AG10803 (cell line): Measurements from ENCODE around the gene ZNF212.
"Not testable (repeated sequence)": the region's sequence is repeated elsewhere in the genome, so short reads cannot be mapped to it uniquely, and the experiment has no call there.

Experiments used
- DNase-seq: peaks from one replicate; pipeline ENCODE4 v3.0.0; 2010; ENCODE audit warnings: low read depth
- H3K4me3 ChIP-seq: 2 replicates; pipeline ENCODE4 v1.5.1; 2011; ENCODE audit warnings: mild to moderate bottlenecking, low read length, control low read depth
- CTCF ChIP-seq: conservative IDR thresholded peaks from 2 replicates; pipeline ENCODE4 v1.5.1; 2011; ENCODE audit warnings: mild to moderate bottlenecking, low read length, control low read depth, inconsistent platforms

Gene ZNF212

GRCh38 chr7:149240637-149241036 lies 1.2 kb downstream of the ZNF212 start:
- no peak for TF ChIP-seq CTCF
- peak overlapping the region; percentile 94 for H3K4me3 ChIP-seq
- DNase-seq: no peak

GRCh38 chr7:149241696-149242095 lies 2.2 kb downstream of the ZNF212 start:
- H3K4me3 ChIP-seq: no peak overlapping the region
- no peak for TF ChIP-seq CTCF
- DNase-seq: no peak

GRCh38 chr7:149245244-149245643 lies 5.8 kb downstream of the ZNF212 start:
- H3K4me3 ChIP-seq: no peak overlapping the region
- no peak for TF ChIP-seq CTCF
- DNase-seq: no peak

- H3K4me3 ChIP-seq: no peak overlapping the region
- no peak for DNase-seq
- no peak for TF ChIP-seq CTCF
Measured at GRCh38 chr7:149245744-149246143, 6.3 kb downstream of the ZNF212 start.

- TF ChIP-seq CTCF: no peak
- no peak overlapping the region for H3K4me3 ChIP-seq
- no peak for DNase-seq
Measured at GRCh38 chr7:149248777-149249176, 9.3 kb downstream of the ZNF212 start.

GRCh38 chr7:149250151-149250550 lies 10.7 kb downstream of the ZNF212 start:
- not testable (repeated sequence) for H3K4me3 ChIP-seq, DNase-seq

GRCh38 chr7:149251518-149251917 lies 12.1 kb downstream of the ZNF212 start:
- H3K4me3 ChIP-seq, DNase-seq: not testable (repeated sequence)

- DNase-seq: no peak
- no peak overlapping the region for H3K4me3 ChIP-seq
- no peak for TF ChIP-seq CTCF
Measured at GRCh38 chr7:149252378-149252777, 12.9 kb downstream of the ZNF212 start.
